DND-41 (cell line): Measurements from ENCODE around the gene CHMP2A.

Experiments
- ATAC-seq: fragments of 200-7000 bp; cut with Tn5 transposase; 3 replicates; pipeline ENCODE4 v1.9.1; 2021; ENCODE audit warnings: low read depth; ENCODE audit not compliant: insufficient read depth
- DNase-seq: peaks from one replicate; pipeline ENCODE4 v3.0.0-alpha.2; 2020
- H2AFZ ChIP-seq: 2 replicates; pipeline ENCODE4 v1.6.0; 2012; ENCODE audit warnings: low read depth, low read length
- H3K27ac ChIP-seq: 2 replicates; pipeline ENCODE4 v1.5.1; 2012; ENCODE audit warnings: low read length, inconsistent platforms
- H3K27me3 ChIP-seq: fragments of 200-600 bp; sonication (generic); 2 replicates; pipeline ENCODE4 v1.6.0; 2012; ENCODE audit warnings: low read length, mild to moderate bottlenecking, inconsistent platforms; ENCODE audit not compliant: insufficient read depth, poor library complexity
- H3K36me3 ChIP-seq: 2 replicates; pipeline ENCODE4 v1.5.1; 2012; ENCODE audit warnings: low read length, inconsistent platforms; ENCODE audit not compliant: insufficient read depth
- H3K4me1 ChIP-seq: 2 replicates; pipeline ENCODE4 v1.5.1; 2012; ENCODE audit warnings: mild to moderate bottlenecking, low read length; ENCODE audit not compliant: insufficient read depth
- H3K4me2 ChIP-seq: 2 replicates; pipeline ENCODE4 v1.6.0; 2012; ENCODE audit warnings: mild to moderate bottlenecking, moderate library complexity, low read length, inconsistent platforms; ENCODE audit not compliant: insufficient read depth
- H3K4me3 ChIP-seq, 2 experiments: fragments of 200-600 bp in 1 of 2; shearing (Covaris generic) in 1 of 2; 2 replicates each; pipeline ENCODE4 v1.5.1; 2012 to 2016; ENCODE audit warnings: inconsistent platforms in 2 of 2, low read length in 2 of 2, mild to moderate bottlenecking in 2 of 2, low read depth in 1 of 2, moderate library complexity in 1 of 2
- H3K79me2 ChIP-seq: 2 replicates; pipeline ENCODE4 v1.6.0; 2012; ENCODE audit warnings: low read length, inconsistent platforms; ENCODE audit not compliant: insufficient read depth
- H3K9ac ChIP-seq: 2 replicates; pipeline ENCODE4 v1.6.0; 2012; ENCODE audit warnings: low read depth, mild to moderate bottlenecking, inconsistent platforms, low read length, moderate library complexity
- H3K9me3 ChIP-seq: 2 replicates; pipeline ENCODE4 v1.5.1; 2012; ENCODE audit warnings: low read length, moderate library complexity, mild to moderate bottlenecking, inconsistent platforms; ENCODE audit not compliant: insufficient read depth, severe bottlenecking
- H4K20me1 ChIP-seq: 2 replicates; pipeline ENCODE4 v1.6.0; 2012; ENCODE audit warnings: low read length; ENCODE audit not compliant: insufficient read depth
- EZH2 ChIP-seq: IDR thresholded peaks from 3 replicates; pipeline ENCODE4 v1.6.1; 2012; ENCODE audit warnings: borderline replicate concordance, low read depth, mild to moderate bottlenecking, moderate library complexity, low read length, inconsistent platforms; ENCODE audit not compliant: severe bottlenecking
- TF ChIP-seq, protein P1 (sequence below): IDR thresholded peaks from 2 replicates; pipeline ENCODE4 v1.5.1; 2012; ENCODE audit warnings: borderline replicate concordance, low read length, moderate library complexity, mild to moderate bottlenecking; ENCODE audit not compliant: poor library complexity, severe bottlenecking; ENCODE audit errors: extremely low read depth

CHMP2A gene

DNA sequence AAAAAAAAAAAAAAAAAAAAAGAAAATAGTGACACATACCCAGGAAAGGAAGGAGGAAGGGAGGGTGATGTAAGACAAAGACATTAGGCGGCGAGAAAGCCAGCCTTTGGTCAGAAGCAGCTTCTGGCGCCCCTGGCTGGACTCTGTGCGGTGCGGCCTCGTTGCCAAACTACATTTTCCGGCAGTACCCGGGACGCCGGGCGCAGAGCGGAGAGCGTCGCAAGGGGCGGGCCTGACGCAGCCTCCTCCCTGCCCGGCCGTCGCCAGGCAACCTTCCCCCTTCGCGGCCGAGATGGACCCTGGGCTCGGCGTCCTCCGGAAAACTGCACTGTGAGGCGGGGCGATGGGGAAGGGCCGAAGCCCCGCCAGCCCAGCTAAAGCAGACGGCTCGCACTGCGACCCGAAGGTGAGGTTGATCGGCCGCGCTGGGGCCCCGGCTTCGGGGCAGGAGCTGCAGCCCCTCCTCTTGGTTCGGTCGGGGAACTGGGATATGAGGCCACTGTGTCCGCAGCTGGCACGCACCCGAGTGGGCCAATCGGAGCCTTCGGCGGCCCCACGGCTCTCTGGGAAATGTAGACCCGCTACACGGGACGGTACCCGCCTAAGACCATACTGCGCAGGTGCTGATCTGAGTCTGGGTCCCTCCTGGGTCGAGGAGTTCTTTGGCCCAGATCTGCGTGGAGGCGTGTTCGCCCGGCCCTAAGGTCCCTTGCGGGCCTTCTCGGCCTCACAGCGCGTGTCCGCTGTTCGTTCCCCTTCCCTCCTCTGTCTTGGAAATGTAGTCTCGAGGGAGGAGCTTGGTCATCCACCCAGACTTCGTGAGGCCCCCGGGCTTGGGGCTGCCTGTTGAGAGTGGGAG is 20.5 kb upstream of the CHMP2A start:
- Histone ChIP-seq H3K27ac (peak overlapping the region; percentile 63), H3K9ac (peak overlapping the region; percentile 73), H4K20me1 (0 out of 2 replicates have a peak, but pooled peaks cover 8% of the 10 kb centered on the region), H3K4me2 (peak overlapping the region; percentile 81), H3K9me3 (no peaks in the 10 kb centered on the region), H3K4me3 (peak overlapping the region; percentile 53 to 89), H3K36me3 (peaks cover 15% of the 10 kb centered on the region), H3K27me3 (no peaks in the 10 kb centered on the region), H3K4me1 (peaks cover 40% of the 10 kb centered on the region), H2AFZ (peak overlapping the region; percentile 71), H3K79me2 (peaks cover 29% of the 10 kb centered on the region)
- TF ChIP-seq EZH2, result no peak
- TF ChIP-seq, protein P1, sequence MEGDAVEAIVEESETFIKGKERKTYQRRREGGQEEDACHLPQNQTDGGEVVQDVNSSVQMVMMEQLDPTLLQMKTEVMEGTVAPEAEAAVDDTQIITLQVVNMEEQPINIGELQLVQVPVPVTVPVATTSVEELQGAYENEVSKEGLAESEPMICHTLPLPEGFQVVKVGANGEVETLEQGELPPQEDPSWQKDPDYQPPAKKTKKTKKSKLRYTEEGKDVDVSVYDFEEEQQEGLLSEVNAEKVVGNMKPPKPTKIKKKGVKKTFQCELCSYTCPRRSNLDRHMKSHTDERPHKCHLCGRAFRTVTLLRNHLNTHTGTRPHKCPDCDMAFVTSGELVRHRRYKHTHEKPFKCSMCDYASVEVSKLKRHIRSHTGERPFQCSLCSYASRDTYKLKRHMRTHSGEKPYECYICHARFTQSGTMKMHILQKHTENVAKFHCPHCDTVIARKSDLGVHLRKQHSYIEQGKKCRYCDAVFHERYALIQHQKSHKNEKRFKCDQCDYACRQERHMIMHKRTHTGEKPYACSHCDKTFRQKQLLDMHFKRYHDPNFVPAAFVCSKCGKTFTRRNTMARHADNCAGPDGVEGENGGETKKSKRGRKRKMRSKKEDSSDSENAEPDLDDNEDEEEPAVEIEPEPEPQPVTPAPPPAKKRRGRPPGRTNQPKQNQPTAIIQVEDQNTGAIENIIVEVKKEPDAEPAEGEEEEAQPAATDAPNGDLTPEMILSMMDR, result no peak
- peak; percentile 79 for DNase-seq
- ATAC-seq, result peak; percentile 47

DNA sequence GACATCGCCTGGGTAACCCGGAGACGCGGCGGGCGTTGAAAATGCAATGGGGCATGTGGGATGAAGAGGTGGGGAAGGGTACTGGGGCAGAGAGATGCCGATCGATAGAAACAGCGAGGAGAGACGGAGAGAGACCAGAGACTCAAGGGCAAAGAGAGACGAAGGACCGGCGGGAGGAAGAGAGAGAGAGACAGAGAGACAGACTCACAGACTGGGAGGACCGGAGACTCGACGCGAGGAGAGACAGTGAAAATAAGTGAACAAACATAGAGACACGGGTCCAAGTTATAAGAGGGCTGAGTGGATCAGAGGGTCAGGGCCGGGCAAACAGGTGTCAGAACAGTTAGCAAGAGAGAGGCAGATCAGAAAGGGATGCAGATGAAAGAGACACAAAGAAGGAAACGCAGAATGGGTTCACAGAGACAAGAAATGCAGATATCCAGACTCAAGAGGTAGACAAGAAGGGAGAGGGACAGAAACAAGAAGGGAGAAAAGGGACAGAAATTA is 18.8 kb upstream of the CHMP2A start:
- Histone ChIP-seq H3K9me3 (no peaks in the 10 kb centered on the region), H3K36me3 (peaks cover 29% of the 10 kb centered on the region), H2AFZ (peak overlapping the region; percentile 45), H3K79me2 (peaks cover 24% of the 10 kb centered on the region), H3K27me3 (no peaks in the 10 kb centered on the region), H4K20me1 (0 out of 2 replicates have a peak, but pooled peaks cover 8% of the 10 kb centered on the region), H3K27ac (no peak overlapping the region), H3K4me3 (peak overlapping the region; percentile 10 to 68; a peak in 3 of 4 replicates), H3K4me2 (peak overlapping the region; percentile 79), H3K9ac (peak overlapping the region; percentile 63; the same call in 1 of the 2 replicates), H3K4me1 (peaks cover 40% of the 10 kb centered on the region)
- TF ChIP-seq, protein P1, result no peak
- TF ChIP-seq EZH2, result no peak
- ATAC-seq (no peak), DNase-seq (no peak)

GRCh38 chr19:58572818-58573657 is 18.1 kb upstream of the CHMP2A start, which contains the start of gene MZF1:
Gene MZF1, minus strand, starts transcription at chr19:58573335. Its CDS starts 1,946 bp downstream, at chr19:58571389.
- H3K4me2 ChIP-seq, result peak within 1 kb of the TSS; percentile 79
- H2AFZ ChIP-seq, result peak within 1 kb of the TSS; percentile 78
- DNase-seq, result peak; percentile 100

More at GRCh38 chr19:58572818-58573657, 18.1 kb upstream of the CHMP2A start, which contains the start of gene MZF1:
- peaks cover 37% of the 10 kb centered on the region for H3K4me1 ChIP-seq
- H3K27me3 ChIP-seq, result no peaks in the 10 kb centered on the region
- peak; percentile 79 for ATAC-seq
- no peaks in the 10 kb centered on the region for H3K9me3 ChIP-seq
- peaks cover 20% of the 10 kb centered on the region for H3K79me2 ChIP-seq
- H3K36me3 ChIP-seq, result peaks cover 26% of the 10 kb centered on the region
- TF ChIP-seq EZH2, result no peak
- TF ChIP-seq, protein P1, result peak; percentile 30
- H3K27ac ChIP-seq, result peak within 1 kb of the TSS; percentile 93
- peak within 1 kb of the TSS; percentile 18 to 68; a peak in 3 of 4 replicates for H3K4me3 ChIP-seq
- H3K9ac ChIP-seq, result peak within 1 kb of the TSS; percentile 73
- 0 out of 2 replicates have a peak, but pooled peaks cover 2% of the 10 kb centered on the region for H4K20me1 ChIP-seq
